Amniotic stem cell (primary cell): Measurements from ENCODE around the gene PIGW.
"Not testable (repeated sequence)": the region's sequence is repeated elsewhere in the genome, so short reads cannot be mapped to it uniquely, and the experiment has no call there.

Experiments used
- DNase-seq: peaks from one replicate; lab custom pipeline; 2025; lab: John Stamatoyannopoulos, UW

The PIGW gene

GRCh38 chr17:36508439-36508838 lies 26.3 kb upstream of the PIGW start:
- DNase-seq: not testable (repeated sequence)

- no peak for DNase-seq
Measured at GRCh38 chr17:36509272-36509985, 25.4 kb upstream of the PIGW start.

GRCh38 chr17:36510636-36511035 lies 24.2 kb upstream of the PIGW start:
- DNase-seq: no peak

- no peak for DNase-seq
Measured at GRCh38 chr17:36511216-36511615, 23.6 kb upstream of the PIGW start.

GRCh38 chr17:36512641-36513040 lies 22.1 kb upstream of the PIGW start:
- no peak for DNase-seq

- no peak for DNase-seq
Measured at GRCh38 chr17:36514856-36515255, 19.9 kb upstream of the PIGW start.

GRCh38 chr17:36515837-36516236 lies 18.9 kb upstream of the PIGW start:
- DNase-seq: no peak

- no peak for DNase-seq
Measured at GRCh38 chr17:36523113-36523512, 11.7 kb upstream of the PIGW start.

- no peak for DNase-seq
Measured at GRCh38 chr17:36524428-36524876, 10.3 kb upstream of the PIGW start.

- no peak for DNase-seq
Measured at GRCh38 chr17:36525113-36525512, 9.7 kb upstream of the PIGW start.

- DNase-seq: no peak
Measured at GRCh38 chr17:36525888-36526287, 8.9 kb upstream of the PIGW start.

GRCh38 chr17:36527621-36528250 lies 7.1 kb upstream of the PIGW start:
- no peak for DNase-seq

GRCh38 chr17:36529121-36529520 lies 5.7 kb upstream of the PIGW start:
- DNase-seq: no peak

GRCh38 chr17:36532435-36532975 lies 2.3 kb upstream of the PIGW start:
- DNase-seq: no peak

GRCh38 chr17:36533935-36534839 lies 600 bp upstream of the PIGW start:
- DNase-seq: no peak

- DNase-seq: no peak
Measured at GRCh38 chr17:36535669-36536081, 888 bp downstream of the PIGW start.

- DNase-seq: no peak
Measured at GRCh38 chr17:36540696-36541095, 5.9 kb downstream of the PIGW start.

- DNase-seq: no peak
Measured at GRCh38 chr17:36542755-36543154, 8.0 kb downstream of the PIGW start.

- no peak for DNase-seq
Measured at GRCh38 chr17:36544044-36544306, 9.2 kb downstream of the PIGW start.

GRCh38 chr17:36544307-36545076 lies 9.7 kb downstream of the PIGW start, which contains the start of gene GGNBP2:
TSS of gene GGNBP2 (plus strand) at chr17:36544919. CDS start at chr17:36545725, 806 bp downstream.
- peak; percentile 93 for DNase-seq

- no peak for DNase-seq
Measured at GRCh38 chr17:36545077-36545464, 10.3 kb downstream of the PIGW start.
